ELR (cell line): ENCODE measurements around the gene TRIM3.

Experiments
- DNase-seq: peaks from one replicate; pipeline ENCODE4 v3.0.0-alpha.2; 2015; ENCODE audit warnings: low read depth

Gene TRIM3

DNA sequence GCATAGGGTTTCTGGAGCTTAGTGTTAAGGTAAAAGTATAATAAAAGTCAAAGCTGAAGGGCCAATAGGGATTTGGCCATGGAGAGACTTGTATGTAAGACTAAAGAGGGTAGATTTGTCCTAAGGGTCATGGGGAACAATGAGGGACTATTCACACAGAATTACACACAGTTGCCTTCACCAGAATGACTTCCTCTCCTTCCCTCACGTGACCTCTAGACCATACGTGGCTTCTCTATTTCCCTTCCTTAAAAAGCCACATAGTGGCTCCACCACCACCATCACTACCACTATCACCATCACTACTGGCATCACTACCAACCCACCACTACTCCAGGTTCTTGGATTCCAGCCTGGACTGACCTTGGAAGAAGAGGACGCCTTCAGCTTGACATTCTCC is 35.7 kb downstream of the TRIM3 start:
- no peak for DNase-seq

DNA sequence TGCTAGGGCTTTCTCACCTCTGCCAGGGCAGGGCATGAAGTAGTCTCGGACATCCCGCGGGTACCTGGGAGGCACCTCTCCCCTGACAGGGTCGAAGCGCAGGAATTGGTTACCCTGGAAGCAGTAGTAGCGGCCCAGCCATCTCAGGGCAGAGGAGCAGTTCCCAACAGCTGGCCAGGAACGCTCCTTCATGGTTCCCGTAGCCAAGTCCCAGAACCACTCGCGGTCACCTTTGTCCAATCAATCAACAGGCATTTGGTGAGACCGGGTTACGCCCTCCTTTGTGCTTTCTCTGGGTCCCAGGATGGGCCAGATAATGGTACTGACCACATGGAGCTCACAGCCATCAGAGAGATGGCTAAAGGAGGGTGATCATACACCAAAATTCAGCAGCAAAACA is 36.3 kb downstream of the TRIM3 start:
- DNase-seq, result no peak

DNA sequence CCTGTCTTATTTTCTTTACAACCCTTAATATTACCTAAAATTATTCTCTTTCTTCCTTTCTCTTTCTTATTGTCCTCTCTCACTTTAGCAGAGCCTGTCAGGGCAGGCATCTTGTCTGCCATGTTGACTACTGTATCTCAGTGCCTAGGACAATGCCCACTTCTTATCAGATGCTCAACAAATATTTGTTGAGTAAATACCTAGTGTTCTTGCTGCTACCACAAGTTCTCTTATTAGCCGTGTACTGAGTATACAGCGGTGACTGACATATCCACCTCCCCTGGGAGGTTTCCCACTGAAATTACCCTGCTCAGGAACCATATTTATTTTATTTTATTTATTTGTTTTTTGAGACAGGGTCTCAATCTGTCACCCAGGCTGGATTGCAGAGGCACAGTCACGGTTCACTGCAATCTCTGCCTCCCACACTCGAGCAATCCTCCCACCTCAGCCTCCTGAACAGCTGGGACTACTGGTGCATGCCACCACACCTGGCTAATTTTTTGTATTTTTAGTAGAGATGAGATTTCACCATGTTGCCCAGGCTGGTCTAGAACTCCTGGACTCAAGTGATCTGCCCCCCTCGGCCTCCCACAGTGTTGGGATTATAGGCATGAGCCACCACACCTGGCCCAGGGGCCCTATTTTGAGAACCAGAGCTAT is 39.6 kb downstream of the TRIM3 start:
- no peak for DNase-seq

GRCh38 chr11:6431861-6432260 is 41.9 kb downstream of the TRIM3 start:
- peak; percentile 94 for DNase-seq

DNA sequence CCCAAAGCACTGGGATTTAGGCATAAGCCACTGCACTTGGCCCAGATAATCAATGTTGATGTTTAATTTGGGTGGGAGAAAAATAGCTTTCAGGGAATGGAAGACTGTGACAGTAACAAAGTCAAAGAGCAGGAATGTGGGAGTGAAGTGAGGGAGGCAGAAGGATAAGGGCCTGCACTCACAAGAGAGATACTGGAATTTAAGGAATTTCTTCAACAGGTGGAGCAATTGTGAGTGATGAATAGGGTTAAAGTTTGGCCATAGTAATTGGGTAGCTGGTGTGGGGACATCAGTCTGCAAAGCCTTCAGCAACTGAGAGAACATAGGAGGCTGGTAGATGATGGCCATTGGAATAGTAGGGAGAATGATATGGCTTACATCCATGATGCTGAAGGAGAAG is 46.2 kb downstream of the TRIM3 start:
- no peak for DNase-seq

- no peak for DNase-seq
Observed at GRCh38 chr11:6420677-6421076, 53.1 kb downstream of the TRIM3 start.

DNA sequence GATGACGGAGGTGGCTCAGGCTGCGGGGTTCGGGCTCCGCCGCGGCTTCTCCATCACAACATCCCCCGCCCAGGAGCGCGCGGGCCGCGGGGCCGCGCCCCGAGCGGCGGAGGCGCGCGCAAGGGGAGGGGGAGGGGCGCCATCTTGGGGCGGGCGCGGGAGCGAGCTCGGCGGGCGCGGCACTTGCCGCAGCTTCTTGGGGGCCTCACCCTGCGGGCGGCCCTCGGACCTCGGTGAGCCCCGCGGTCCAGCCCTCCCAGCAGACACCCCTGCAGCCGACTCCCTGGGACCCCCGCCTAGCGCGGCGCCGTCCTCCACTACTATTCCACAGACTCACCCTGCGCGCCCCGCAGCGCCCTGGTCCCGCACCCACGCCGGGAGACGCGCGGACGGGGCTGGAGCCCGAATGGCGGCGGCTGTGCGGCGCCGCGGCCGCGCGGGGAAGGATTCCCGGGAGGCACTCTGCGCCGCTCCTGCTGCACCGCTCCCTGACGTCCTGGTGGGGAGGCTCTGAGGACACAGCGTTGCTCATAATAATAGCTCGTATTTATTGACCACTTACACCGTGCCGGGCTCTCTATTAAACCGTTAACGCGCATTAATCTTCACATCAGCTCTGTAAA is 54.6 kb downstream of the TRIM3 start, which contains the start of gene APBB1:
APBB1 (minus strand) TSS at position 86 of the 623 bp plus-strand sequence. CDS start 7,747 bp downstream, outside the sequence.
- DNase-seq, result peak; percentile 69

GRCh38 chr11:6418557-6419008 is 55.2 kb downstream of the TRIM3 start:
- DNase-seq, result peak; percentile 2

DNA sequence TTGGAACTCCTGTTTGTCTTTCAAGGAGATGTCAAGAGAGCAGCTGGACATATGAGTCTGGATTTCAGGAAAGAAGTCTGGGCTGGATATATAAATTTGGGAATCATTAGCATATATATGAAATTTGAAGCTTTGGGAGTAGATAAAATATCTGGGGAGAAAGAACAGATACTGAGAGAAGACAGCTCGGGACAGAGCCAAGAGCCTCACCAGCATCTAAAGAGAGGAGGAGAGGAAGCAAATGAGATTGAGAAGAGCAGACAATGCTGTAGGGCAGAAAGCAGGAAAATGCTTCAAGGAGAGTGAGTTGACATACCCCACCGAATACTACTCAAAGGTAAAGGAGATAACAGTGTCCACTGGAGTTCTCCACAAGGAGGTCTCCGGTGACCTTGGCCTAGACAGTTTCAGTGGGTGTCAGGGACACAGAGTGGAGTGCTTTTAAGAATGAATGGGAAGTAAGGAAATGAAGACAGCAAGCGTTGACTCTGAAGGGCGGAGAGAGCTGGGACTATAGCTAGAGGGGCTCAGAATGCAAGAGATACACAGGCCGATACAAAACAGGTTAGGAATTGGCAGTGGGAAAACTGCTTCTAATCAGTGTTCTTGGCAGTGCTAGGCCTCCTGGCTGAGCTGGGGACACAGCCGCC is 55.7 kb downstream of the TRIM3 start:
- peak; percentile 29 for DNase-seq

- DNase-seq, result no peak
Observed at GRCh38 chr11:6415797-6416196, 57.9 kb downstream of the TRIM3 start.

- peak; percentile 17 for DNase-seq
Observed at GRCh38 chr11:6414874-6415328, 58.8 kb downstream of the TRIM3 start.

DNA sequence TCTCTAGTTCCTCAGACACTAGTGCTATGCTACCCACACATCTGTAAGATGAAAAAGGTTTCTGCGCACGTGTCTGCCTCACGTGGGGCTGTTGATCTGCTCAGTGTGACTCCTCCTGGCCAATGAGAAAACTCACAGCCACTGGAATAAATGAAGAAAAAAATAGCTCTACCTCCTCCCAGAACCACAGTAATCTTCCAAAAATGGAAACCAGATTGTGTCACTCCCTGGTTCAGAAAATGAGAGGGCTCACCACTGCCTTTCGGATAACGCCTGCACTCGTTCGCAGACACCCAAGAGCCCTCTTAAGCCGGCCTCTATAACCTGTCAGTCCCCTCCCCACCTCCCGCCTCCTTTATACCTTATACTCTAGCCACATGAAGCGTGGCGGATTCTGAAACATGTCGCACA is 59.9 kb downstream of the TRIM3 start:
- DNase-seq, result no peak

DNA sequence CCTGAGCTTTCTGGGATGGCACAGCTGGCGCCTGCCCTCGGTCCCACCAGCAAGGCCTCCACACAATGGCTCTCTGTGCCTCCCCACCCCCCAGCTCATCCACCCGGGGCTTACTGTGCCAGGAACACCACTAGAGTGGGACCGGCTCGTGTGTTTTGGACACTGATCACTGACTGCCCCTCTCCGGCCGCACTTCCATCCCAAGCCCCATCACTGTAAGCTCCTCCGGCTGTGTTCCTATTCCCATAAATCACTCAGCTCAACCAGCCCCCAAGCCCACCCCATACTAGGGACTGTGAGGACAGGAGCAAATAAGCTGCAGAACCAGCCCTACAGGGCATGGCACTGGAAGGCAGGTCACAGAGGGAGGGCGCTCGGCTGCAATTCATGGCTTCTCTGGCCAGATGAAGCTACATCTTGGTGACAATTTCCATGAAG is 62.1 kb downstream of the TRIM3 start:
- DNase-seq, result no peak

GRCh38 chr11:6410695-6411430 is 62.9 kb downstream of the TRIM3 start:
- no peak for DNase-seq

- DNase-seq, result no peak
Observed at GRCh38 chr11:6406370-6406769, 67.4 kb downstream of the TRIM3 start.

DNA sequence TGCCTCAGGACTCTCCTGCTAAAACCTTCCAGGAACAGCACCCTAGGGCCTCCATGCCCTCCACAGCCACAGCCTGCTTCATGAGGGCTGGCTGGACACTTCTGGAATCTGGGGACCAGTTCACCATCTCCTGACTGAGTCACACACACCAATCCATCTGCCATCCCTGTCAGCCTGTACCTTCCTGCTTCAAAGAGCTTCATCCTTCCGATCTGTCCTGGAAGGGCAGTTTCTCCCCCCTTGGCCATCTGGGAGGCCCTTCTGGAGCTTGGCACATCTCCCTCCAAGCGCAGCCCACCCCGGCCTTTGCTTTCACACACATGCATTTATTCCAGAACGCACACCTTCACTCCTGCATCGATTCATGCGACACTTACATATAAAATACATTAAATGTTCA is 67.9 kb downstream of the TRIM3 start:
- DNase-seq, result no peak

DNA sequence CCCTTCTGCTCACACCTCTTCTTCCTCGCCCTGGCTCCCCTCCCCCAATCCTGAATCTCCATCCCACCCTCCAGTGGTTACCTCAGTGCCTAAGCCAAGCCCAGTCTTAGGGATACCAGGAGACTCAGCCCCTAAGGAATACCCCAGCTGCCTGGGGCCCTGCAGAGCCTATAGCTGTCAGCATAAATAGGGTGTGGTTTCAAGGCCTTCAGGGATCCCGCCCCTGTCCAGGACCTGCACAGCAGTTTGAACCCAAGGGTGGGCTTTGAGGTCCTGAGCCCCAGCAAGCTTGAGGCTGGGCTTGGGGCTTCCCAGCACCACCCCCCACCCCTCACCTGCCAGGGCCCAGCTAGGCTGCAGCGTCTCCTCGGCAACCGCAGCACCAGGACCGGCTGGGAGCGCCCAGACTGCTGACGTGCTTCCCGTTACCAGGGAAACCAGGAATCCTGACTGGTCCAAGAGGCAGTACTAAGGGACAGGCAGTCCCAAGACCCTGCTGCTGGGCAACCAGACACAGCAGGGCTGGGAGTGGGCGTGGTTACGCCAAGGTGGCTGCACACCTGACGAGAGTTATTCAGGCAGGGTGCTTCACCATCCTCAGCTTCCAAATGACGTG is 68.6 kb downstream of the TRIM3 start:
- no peak for DNase-seq

GRCh38 chr11:6404342-6405051 is 69.2 kb downstream of the TRIM3 start:
- DNase-seq, result peak; percentile 56

GRCh38 chr11:6403539-6403938 is 70.2 kb downstream of the TRIM3 start:
- no peak for DNase-seq

GRCh38 chr11:6402561-6402981 is 71.2 kb downstream of the TRIM3 start:
- DNase-seq, result peak; percentile 46

DNA sequence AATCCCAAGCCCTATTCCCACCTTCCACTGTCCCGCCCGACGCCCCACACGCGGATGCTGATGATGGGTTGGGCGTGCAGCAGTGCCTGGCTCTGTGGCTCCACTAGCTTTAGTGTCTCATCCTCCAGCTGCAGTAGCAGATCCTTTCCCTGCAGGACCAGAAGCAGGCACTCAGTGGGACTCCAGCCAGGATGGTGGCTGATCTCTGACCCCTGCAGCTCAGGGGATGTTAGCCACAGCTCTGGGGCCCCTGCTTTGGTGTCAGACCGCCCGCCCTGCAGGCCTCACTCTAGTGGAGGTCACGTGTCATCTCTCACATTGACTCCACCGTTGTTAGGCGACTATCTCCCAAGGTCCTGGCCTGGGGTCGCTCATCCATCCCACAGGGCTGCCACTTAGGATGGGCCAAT is 71.7 kb downstream of the TRIM3 start:
- no peak for DNase-seq
